Nephron progenitor cell (in vitro differentiated cells): ENCODE data around the gene CFAP46.

ENCODE experiments used
- DNase-seq: peaks from one replicate; pipeline ENCODE4 v3.0.0; 2021
- H3K27ac Mint-ChIP-seq: 2 replicates; pipeline ENCODE4 v1.8.0; 2021; ENCODE audit warnings: mild to moderate bottlenecking, moderate library complexity, mixed read lengths
- H3K27me3 Mint-ChIP-seq: 2 replicates; pipeline ENCODE4 v1.8.0; 2021; ENCODE audit warnings: mild to moderate bottlenecking, low read depth, mixed read lengths; ENCODE audit not compliant: poor library complexity
- H3K36me3 Mint-ChIP-seq: 2 replicates; pipeline ENCODE4 v1.8.0; 2021; ENCODE audit warnings: low read depth, mixed read lengths
- H3K4me1 Mint-ChIP-seq: 2 replicates; pipeline ENCODE4 v1.8.0; 2021; ENCODE audit warnings: mixed read lengths
- H3K4me3 Mint-ChIP-seq: 2 replicates; pipeline ENCODE4 v1.8.0; 2021; ENCODE audit warnings: mild to moderate bottlenecking, moderate library complexity, mixed read lengths
- H3K9me3 Mint-ChIP-seq: 2 replicates; pipeline ENCODE4 v1.8.0; 2021; ENCODE audit warnings: mild to moderate bottlenecking, moderate library complexity, mixed read lengths
- CTCF ChIP-seq: fragments of 200-600 bp; sonication (generic); IDR thresholded peaks from 2 replicates; pipeline ENCODE4 v1.5.0; 2021; ENCODE audit warnings: antibody characterized with exemption

The CFAP46 gene

GRCh38 chr10:132878730-132879407 lies 63.5 kb downstream of the CFAP46 start:
- H3K36me3 Mint-ChIP-seq, result no peaks in the 10 kb centered on the region
- no peak for DNase-seq
- H3K4me1 Mint-ChIP-seq, result peaks cover 19% of the 10 kb centered on the region
- peaks cover 32% of the 10 kb centered on the region for H3K27me3 Mint-ChIP-seq
- H3K27ac Mint-ChIP-seq, result peak overlapping the region; percentile 29
- H3K4me3 Mint-ChIP-seq, result no peak overlapping the region
- TF ChIP-seq CTCF, result no peak
- H3K9me3 Mint-ChIP-seq, result peaks cover 13% of the 10 kb centered on the region

DNA sequence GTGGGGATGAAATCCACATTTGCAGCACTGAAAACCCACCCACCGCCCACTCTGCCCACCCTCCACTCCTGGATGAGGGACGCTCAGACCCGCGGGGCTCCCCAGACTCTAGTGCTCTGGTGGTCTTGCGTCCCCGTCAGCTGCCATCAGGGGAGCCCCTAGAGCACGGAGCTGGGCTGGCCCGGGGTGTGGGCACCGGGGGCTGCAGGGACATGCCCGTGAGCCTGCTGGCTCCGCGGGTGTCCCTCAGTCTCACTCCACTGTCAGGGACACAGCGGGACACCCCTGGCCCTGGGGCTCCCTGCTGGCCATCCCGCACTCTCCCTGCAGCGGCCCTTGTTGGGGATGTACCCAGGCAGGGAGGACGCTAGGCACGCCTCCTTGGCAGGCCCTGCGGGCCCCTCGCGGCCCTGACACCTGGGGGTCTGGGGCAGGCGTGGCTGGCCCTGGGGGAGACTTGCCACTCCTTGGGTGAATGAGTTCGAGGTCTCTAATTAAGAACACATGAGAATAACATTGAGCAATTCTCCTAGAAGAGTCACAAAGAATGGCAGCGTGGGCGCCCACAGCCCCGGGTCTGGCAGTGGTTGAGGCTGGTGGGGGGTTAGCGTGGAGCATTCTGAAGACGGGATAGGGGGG lies 64.2 kb downstream of the CFAP46 start:
- Mint-ChIP-seq H3K4me3 (no peak overlapping the region), H3K36me3 (no peaks in the 10 kb centered on the region), H3K9me3 (peaks cover 13% of the 10 kb centered on the region), H3K27ac (no peak overlapping the region), H3K27me3 (peaks cover 34% of the 10 kb centered on the region), H3K4me1 (peaks cover 19% of the 10 kb centered on the region)
- no peak for TF ChIP-seq CTCF
- DNase-seq, result no peak

GRCh38 chr10:132877473-132877872 lies 64.9 kb downstream of the CFAP46 start:
- Mint-ChIP-seq H3K27ac (no peak overlapping the region), H3K27me3 (peaks cover 35% of the 10 kb centered on the region), H3K4me3 (no peak overlapping the region), H3K36me3 (no peaks in the 10 kb centered on the region), H3K9me3 (peaks cover 13% of the 10 kb centered on the region), H3K4me1 (peaks cover 13% of the 10 kb centered on the region)
- TF ChIP-seq CTCF, result no peak
- DNase-seq, result no peak

GRCh38 chr10:132876993-132877431 lies 65.4 kb downstream of the CFAP46 start:
- TF ChIP-seq CTCF, result no peak
- Mint-ChIP-seq H3K36me3 (no peaks in the 10 kb centered on the region), H3K4me3 (no peak overlapping the region), H3K27me3 (peaks cover 35% of the 10 kb centered on the region), H3K4me1 (peaks cover 9% of the 10 kb centered on the region), H3K9me3 (peaks cover 13% of the 10 kb centered on the region), H3K27ac (no peak overlapping the region)
- no peak for DNase-seq

DNA sequence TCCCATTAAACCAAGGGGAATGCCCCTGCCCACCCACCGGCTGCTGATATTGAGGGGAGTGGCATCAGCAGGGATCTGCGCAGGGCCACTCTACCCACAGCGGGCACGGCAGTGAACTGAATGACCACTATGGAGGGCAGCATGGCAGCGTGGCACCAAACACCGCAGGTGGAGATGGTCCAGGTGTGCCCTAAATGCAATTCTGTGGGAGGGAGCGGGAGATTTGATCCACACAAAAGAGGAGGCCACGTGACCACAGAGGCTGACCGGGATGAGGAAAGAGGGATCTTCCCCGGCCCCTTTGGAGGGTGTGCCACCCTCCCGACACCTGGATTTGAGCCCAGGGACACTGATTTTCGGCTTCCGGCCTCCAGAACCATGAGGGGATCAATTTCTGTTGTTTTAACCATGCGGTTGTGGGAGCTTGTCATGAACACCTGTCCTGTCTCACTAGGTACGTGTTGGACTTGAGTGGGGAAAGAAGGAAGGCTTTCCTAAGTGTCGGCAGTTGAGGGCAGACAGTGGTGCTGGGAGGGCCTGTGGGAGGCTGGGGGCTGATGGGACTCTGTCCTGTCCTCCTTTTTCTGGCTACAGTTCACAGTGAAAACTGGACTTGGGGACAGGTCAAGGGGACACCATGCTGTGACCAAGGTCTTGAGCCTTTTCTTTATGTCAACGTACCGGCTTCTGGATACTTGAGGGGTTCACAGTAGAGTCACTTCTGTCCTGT lies 66.1 kb downstream of the CFAP46 start:
- no peaks in the 10 kb centered on the region for H3K36me3 Mint-ChIP-seq
- TF ChIP-seq CTCF, result no peak
- H3K4me3 Mint-ChIP-seq, result no peak overlapping the region
- no peak for DNase-seq
- no peak overlapping the region for H3K27ac Mint-ChIP-seq
- peaks cover 18% of the 10 kb centered on the region for H3K9me3 Mint-ChIP-seq
- peaks cover 35% of the 10 kb centered on the region for H3K27me3 Mint-ChIP-seq
- peaks cover 9% of the 10 kb centered on the region for H3K4me1 Mint-ChIP-seq
